Right lobe of liver (tissue), 6 donors: ENCODE measurements around the gene DCAF11. TPM values are rescaled to one million over a fixed set of nuclear protein-coding genes. Genes with fewer than 3 reads are reported as not detected.

Experiments
- ATAC-seq, 4 donors: fragments of 200-7000 bp; cut with Tn5 transposase; one replicate each; pipeline ENCODE4 v1.9.1; 2020; ENCODE audit warnings: mild to moderate bottlenecking in 4 of 4, moderate library complexity in 4 of 4
- DNase-seq, 3 donors: peaks; one replicate each; pipeline ENCODE4 v3.0.0-alpha.2; 2020
- H3K27ac ChIP-seq, 3 donors: fragments of 200-600 bp; one replicate each; pipeline ENCODE4 v1.8.0; 2022
- H3K27me3 ChIP-seq, 2 donors: fragments of 200-600 bp; one replicate each; pipeline ENCODE4 v1.8.0; 2022
- H3K36me3 ChIP-seq, 4 donors: fragments of 200-600 bp; sonication (generic) in 1 of 4; one replicate each; pipeline versions ENCODE4 v1.5.1 to v1.8.0; 2017 to 2022; ENCODE audit warnings: control low read depth in 1 of 4
- H3K4me1 ChIP-seq, 4 donors: fragments of 200-600 bp; sonication (generic) in 1 of 4; one replicate each; pipeline versions ENCODE4 v1.5.1 to v1.8.0; 2017 to 2022; ENCODE audit warnings: control low read depth in 1 of 4
- H3K4me3 ChIP-seq, 3 donors: fragments of 200-600 bp; one replicate each; pipeline ENCODE4 v1.8.0; 2022
- H3K9me3 ChIP-seq, 4 donors: fragments of 200-600 bp; sonication (generic) in 1 of 4; one replicate each; pipeline versions ENCODE4 v1.5.1 to v1.8.0; 2017 to 2022; ENCODE audit warnings: control low read depth in 1 of 4
- POLR2A ChIP-seq: fragments of 450-650 bp; IDR thresholded peaks from one replicate; pipeline ENCODE4 v1.6.1; 2017; ENCODE audit warnings: antibody characterized with exemption, mild to moderate bottlenecking
- WGBS: methylation state at CpG from one replicate; pipeline ENCODE4 v1.1.6; 2018; ENCODE audit warnings: low coverage, low lambda C conversion rate; ENCODE audit not compliant: insufficient coverage; ENCODE audit errors: missing lambda C conversion rate; 5-methylcytosine and 5-hydroxymethylcytosine counted together
- intact Hi-C, 2 donors: fragments of 100-400 bp; cut with DNase I; formaldehyde crosslinking; loops; one replicate each; pipeline versions ENCODE4 v1.11.2 to v1.14.1; 2022
- total RNA-seq, 6 experiments: library from RNA; depleted of rRNA in 2 of 6; stranded (reverse); fragments of >200 nt in 2 of 6; fragmentation: NEBNext Ultra II Directional in 3 of 6; extraction: Animal tissue kit (Norgen Biotek cat#: 25700) in 3 of 6; gene quantifications; one replicate each; pipeline versions ENCODE4 v1.1.0 to v1.2.4, GENCODE V29; 2016 to 2023
- TF ChIP-seq, protein P1 (sequence below), 4 donors: fragments of 200-600 bp in 3 of 4; fragments of 450-650 bp in 1 of 4; IDR thresholded peaks; one replicate each; pipeline versions ENCODE4 v1.5.1 to v1.8.0; 2016 to 2022; ENCODE audit warnings: antibody characterized with exemption in 4 of 4, mild to moderate bottlenecking in 2 of 4
- donor health status: DM: no; HTN: yes; CAD: no.
- donor health status: DM: no; HTN: no; CAD: no.
- donor health status: DM: no; HTN: no; CAD: no.
- donor health status: DM: no; HTN: yes; CAD: no.
- donor health status: DM: no; HTN: yes; CAD: no.

The DCAF11 gene
- total RNA-seq, 6 experiments from 2014 or later = 65.9 to 180 (median 103) TPM

DNA sequence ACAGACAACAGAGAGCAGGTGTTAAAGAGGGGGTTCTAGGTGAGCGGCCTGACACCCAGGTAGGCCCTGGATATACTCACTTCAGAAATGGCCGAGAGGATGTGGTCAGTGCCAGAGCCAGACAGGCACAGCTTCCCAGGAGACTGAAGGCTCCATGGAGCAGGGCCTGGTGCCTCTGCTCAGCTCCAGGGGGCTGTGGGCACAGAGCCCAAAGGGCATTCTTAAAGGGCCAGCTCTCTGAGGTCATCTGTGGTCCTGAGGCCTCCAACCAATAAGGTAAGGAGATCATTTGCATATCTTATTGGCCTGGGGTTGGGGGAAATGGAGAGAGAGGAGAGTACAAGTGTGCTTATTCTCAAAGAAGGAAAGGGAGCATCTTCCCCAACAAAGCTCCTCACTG lies 30.1 kb upstream of the DCAF11 start:
- no peak overlapping the region for H3K4me3 ChIP-seq
- TF ChIP-seq POLR2A = no peak
- TF ChIP-seq, protein P1, sequence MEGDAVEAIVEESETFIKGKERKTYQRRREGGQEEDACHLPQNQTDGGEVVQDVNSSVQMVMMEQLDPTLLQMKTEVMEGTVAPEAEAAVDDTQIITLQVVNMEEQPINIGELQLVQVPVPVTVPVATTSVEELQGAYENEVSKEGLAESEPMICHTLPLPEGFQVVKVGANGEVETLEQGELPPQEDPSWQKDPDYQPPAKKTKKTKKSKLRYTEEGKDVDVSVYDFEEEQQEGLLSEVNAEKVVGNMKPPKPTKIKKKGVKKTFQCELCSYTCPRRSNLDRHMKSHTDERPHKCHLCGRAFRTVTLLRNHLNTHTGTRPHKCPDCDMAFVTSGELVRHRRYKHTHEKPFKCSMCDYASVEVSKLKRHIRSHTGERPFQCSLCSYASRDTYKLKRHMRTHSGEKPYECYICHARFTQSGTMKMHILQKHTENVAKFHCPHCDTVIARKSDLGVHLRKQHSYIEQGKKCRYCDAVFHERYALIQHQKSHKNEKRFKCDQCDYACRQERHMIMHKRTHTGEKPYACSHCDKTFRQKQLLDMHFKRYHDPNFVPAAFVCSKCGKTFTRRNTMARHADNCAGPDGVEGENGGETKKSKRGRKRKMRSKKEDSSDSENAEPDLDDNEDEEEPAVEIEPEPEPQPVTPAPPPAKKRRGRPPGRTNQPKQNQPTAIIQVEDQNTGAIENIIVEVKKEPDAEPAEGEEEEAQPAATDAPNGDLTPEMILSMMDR (IDR thresholded peaks at IDR 0.05) = no peak
- no peaks in the 10 kb centered on the region for H3K9me3 ChIP-seq
- H3K27me3 ChIP-seq = no peaks in the 10 kb centered on the region
- ATAC-seq (no peak), DNase-seq (no peak)
- peaks cover 0 to 14% (median 5%) of the 10 kb centered on the region in 4 donors for H3K4me1 ChIP-seq
- intact Hi-C loops = no loop called here
- H3K36me3 ChIP-seq = no peaks in the 10 kb centered on the region
- no peak overlapping the region for H3K27ac ChIP-seq
- no CpG with 5 or more reads among the region's 2 CpGs for WGBS

DNA sequence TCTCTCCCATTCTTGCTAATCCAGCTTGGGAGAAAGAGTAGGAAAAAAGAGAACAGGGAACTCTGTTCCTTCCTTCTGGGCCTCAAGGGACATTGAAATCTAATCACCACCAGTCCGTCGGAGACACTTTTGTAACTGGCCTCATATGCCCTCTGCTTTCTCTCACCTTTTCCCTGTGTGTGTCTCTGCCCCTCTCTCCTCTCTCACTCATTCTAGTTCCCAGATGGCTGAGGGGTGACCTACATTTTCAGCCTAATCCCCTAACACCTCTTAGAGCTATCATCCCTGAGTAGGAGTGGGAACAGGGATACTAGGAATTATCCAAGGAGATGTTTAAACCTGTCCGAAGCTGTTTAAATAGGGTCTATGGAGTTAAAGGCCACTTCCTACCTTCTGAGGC lies 29.4 kb upstream of the DCAF11 start:
- intact Hi-C loops = no loop called here
- Histone ChIP-seq H3K9me3 (no peaks in the 10 kb centered on the region), H3K27ac (no peak overlapping the region), H3K4me3 (no peak overlapping the region), H3K27me3 (no peaks in the 10 kb centered on the region), H3K36me3 (no peaks in the 10 kb centered on the region), H3K4me1 (peaks cover 0 to 14% (median 5%) of the 10 kb centered on the region in 4 donors)
- DNase-seq (no peak), ATAC-seq (no peak)
- 92% methylated on average over 3 of the region's 3 CpGs for WGBS
- TF ChIP-seq POLR2A = no peak
- TF ChIP-seq, protein P1 (IDR thresholded peaks at IDR 0.05) = no peak

DNA sequence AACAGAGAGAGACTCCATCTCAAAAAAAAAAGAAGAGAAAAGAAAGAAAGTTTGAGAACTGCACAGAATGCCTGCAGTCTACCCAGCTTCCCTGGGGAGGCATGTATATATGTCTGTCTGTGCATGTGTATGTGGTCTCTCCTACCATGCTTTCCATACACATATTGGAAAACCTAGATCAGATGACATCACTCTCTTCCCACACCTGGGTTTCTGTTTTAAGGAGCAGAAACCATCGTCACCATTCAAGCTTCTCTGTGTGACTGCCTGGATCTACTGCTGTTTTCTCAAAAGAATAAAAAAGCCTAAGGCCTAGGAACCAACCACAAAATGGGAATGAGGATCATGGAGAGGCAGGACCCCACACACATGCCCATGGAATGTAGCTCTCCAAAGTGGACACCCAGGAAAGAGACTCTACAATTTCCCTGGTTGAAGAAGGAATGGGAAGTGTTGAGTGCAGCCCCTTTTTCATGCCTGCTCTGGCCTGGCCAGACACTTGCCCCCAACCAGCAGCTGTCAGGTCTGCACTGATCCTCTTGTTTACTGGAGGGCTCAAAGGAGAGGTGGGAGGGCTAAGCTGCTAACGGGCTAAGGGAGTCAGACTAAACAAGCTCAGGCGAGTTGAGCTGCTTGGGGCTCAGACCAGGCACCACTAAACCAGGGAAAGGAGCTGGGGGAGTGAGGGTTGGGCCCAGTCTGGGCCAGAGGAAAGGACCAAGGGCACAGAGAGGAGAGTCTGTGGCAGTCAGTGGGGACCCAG lies 28.2 kb upstream of the DCAF11 start:
- H3K9me3 ChIP-seq = no peaks in the 10 kb centered on the region
- H3K27me3 ChIP-seq = no peaks in the 10 kb centered on the region
- no peak for ATAC-seq
- TF ChIP-seq, protein P1 (IDR thresholded peaks at IDR 0.05) = no peak
- TF ChIP-seq POLR2A = no peak
- intact Hi-C loops = no loop called here
- WGBS = 95% methylated on average over 3 of the region's 3 CpGs
- H3K27ac ChIP-seq = no peak overlapping the region
- H3K36me3 ChIP-seq = no peaks in the 10 kb centered on the region
- H3K4me3 ChIP-seq = no peak overlapping the region
- peaks cover 0 to 7% (median 3%) of the 10 kb centered on the region in 4 donors for H3K4me1 ChIP-seq
- no peak for DNase-seq

DNA sequence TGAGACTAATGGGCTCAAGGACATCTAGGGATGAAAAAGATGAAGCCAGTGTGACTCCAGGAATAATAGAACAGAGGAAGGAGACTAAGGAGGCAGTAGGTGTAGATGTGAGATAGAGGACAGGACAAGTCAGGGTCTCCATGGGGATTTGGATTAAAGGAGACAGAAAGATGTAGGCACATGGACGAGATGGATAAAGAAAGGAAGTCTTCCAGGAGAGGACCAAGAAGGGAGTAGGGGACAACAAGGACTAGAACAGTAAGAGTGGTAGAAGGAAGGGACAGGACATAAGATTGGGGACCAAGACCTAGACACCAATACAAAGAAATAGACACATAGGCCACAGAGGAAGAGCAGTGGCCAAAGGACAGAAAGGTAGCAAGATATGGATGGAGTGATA lies 27.6 kb upstream of the DCAF11 start:
- no CpG with 5 or more reads among the region's 1 CpG for WGBS
- no peaks in the 10 kb centered on the region for H3K27me3 ChIP-seq
- H3K36me3 ChIP-seq = no peaks in the 10 kb centered on the region
- no peak for TF ChIP-seq POLR2A
- TF ChIP-seq, protein P1 (IDR thresholded peaks at IDR 0.05) = no peak
- no peak overlapping the region for H3K27ac ChIP-seq
- H3K4me1 ChIP-seq = peaks cover 0 to 10% (median under 1%) of the 10 kb centered on the region in 4 donors
- ATAC-seq (no peak), DNase-seq (no peak)
- no peaks in the 10 kb centered on the region for H3K9me3 ChIP-seq
- intact Hi-C loops = no loop called here
- H3K4me3 ChIP-seq = no peak overlapping the region
